ENCODE measurements around the gene DNMT1.

DNMT1 gene

GRCh38 chr19:10166046-10166445, 28.7 kb downstream of the DNMT1 start:
- TF ChIP-seq FOXP2 (optimal IDR thresholded peaks at IDR 0.05; ENCODE audit: borderline replicate concordance, extremely low read depth, extremely low read length, insufficient read depth) (no peak), TAF1 (IDR thresholded peaks at IDR 0.05; ENCODE audit: borderline replicate concordance, insufficient read depth, low read length) (no peak), REST (IDR thresholded peaks at IDR 0.05; ENCODE audit: insufficient read depth in 1 of 2, low read depth in 2 of 2, low read length in 2 of 2) (no peak), POLR2AphosphoS5 (IDR thresholded peaks at IDR 0.05; ENCODE audit: low read depth, low read length) (no peak; the same call in 1 of the 2 replicates), SIN3A (IDR thresholded peaks at IDR 0.05; ENCODE audit: borderline replicate concordance, insufficient read depth, low read length) (no peak)

- TF ChIP-seq FOXP2 (optimal IDR thresholded peaks at IDR 0.05; ENCODE audit: borderline replicate concordance, extremely low read depth, extremely low read length, insufficient read depth) (no peak), SIN3A (IDR thresholded peaks at IDR 0.05; ENCODE audit: borderline replicate concordance, insufficient read depth, low read length) (no peak), REST (IDR thresholded peaks at IDR 0.05; ENCODE audit: insufficient read depth in 1 of 2, low read depth in 2 of 2, low read length in 2 of 2) (no peak), TAF1 (IDR thresholded peaks at IDR 0.05; ENCODE audit: borderline replicate concordance, insufficient read depth, low read length) (no peak), POLR2AphosphoS5 (IDR thresholded peaks at IDR 0.05; ENCODE audit: low read depth, low read length) (no peak)
Observed at GRCh38 chr19:10163536-10163935, 31.2 kb downstream of the DNMT1 start.

GRCh38 chr19:10159610-10160009, 35.1 kb downstream of the DNMT1 start:
- TF ChIP-seq SIN3A (IDR thresholded peaks at IDR 0.05; ENCODE audit: borderline replicate concordance, insufficient read depth, low read length) (no peak), REST (IDR thresholded peaks at IDR 0.05; ENCODE audit: insufficient read depth in 1 of 2, low read depth in 2 of 2, low read length in 2 of 2) (no peak), FOXP2 (optimal IDR thresholded peaks at IDR 0.05; ENCODE audit: borderline replicate concordance, extremely low read depth, extremely low read length, insufficient read depth) (no peak), POLR2AphosphoS5 (IDR thresholded peaks at IDR 0.05; ENCODE audit: low read depth, low read length) (no peak), TAF1 (IDR thresholded peaks at IDR 0.05; ENCODE audit: borderline replicate concordance, insufficient read depth, low read length) (no peak)

- TF ChIP-seq FOXP2 (optimal IDR thresholded peaks at IDR 0.05; ENCODE audit: borderline replicate concordance, extremely low read depth, extremely low read length, insufficient read depth) (no peak), REST (IDR thresholded peaks at IDR 0.05; ENCODE audit: insufficient read depth in 1 of 2, low read depth in 2 of 2, low read length in 2 of 2) (no peak), POLR2AphosphoS5 (IDR thresholded peaks at IDR 0.05; ENCODE audit: low read depth, low read length) (no peak), SIN3A (IDR thresholded peaks at IDR 0.05; ENCODE audit: borderline replicate concordance, insufficient read depth, low read length) (no peak), TAF1 (IDR thresholded peaks at IDR 0.05; ENCODE audit: borderline replicate concordance, insufficient read depth, low read length) (no peak)
Observed at GRCh38 chr19:10158485-10158884, 36.3 kb downstream of the DNMT1 start.

- TF ChIP-seq FOXP2 (optimal IDR thresholded peaks at IDR 0.05; ENCODE audit: borderline replicate concordance, extremely low read depth, extremely low read length, insufficient read depth), result no peak
Observed at GRCh38 chr19:10158071-10158470, 36.7 kb downstream of the DNMT1 start.

Data from PFSK-1 (cell line).